Measurements from ENCODE around the gene SRP68.

GRCh38 chr17:76036497-76037261 is 35.6 kb downstream of the SRP68 start:
- TF ChIP-seq POLR2A (IDR thresholded peaks at IDR 0.05) (no peak), CTCF (IDR thresholded peaks at IDR 0.05) (no peak)
